ENCODE results near the gene ERC1.

ERC1 gene

DNA sequence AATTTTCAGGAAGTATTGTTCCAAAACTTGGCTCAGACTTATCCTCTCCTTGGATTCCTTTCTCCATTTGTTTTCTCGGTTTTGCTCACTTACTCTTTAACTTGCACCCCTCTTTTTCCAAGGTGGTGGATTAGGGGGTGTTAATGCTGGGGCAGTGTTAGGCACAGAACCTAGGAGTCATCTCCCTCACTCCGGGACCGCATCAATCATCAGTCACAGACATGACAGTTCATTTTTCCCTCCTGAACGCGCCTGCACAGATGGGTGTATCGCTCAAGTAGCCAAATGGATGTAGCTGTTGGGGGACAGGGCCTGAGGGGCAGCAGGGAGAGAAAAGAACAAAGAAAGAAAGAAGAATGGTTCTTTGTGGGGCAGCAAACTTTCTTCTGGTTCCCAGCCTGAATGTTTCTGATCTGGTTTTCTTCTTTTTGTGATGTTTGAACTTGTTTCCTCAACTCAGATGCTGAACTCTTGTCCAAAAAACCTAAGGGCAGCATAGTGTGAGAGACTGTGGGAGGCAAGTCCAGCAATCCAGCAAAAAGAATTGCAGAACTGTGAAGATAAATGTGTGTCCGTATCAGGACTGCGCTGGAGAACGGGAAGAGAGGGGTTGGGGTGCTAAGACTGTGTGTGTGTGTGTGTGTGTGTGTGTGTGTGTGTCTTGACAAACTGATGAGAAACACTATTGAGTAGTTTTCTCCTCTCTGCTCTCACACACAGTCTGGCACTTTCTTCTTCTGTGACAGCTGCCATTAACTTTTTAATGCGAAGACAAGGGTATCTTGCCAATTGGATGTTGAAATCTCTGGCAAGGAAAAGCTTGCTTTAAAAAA lies 472.3 kb downstream of the ERC1 start:
- no peak for DNase-seq

DNA sequence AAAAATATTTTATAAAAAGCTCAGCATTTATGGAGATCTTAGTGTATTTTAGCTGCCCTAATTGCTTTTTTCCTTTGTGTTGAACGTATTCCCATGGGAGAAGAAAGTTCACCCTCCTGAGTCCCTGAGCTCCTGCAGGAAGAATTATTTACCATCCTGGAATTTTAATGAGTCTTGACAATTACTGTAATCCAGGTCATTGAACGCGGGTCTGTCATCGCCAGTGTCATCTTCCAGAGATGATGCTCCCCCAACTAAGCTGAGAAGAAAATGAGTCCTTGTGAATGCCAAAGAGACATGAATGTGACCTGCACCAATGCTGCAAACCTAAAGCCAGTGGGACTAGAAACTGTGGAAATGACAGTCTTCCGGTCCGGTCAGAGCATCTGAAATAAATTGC lies 473.9 kb downstream of the ERC1 start:
- no peak for DNase-seq

DNA sequence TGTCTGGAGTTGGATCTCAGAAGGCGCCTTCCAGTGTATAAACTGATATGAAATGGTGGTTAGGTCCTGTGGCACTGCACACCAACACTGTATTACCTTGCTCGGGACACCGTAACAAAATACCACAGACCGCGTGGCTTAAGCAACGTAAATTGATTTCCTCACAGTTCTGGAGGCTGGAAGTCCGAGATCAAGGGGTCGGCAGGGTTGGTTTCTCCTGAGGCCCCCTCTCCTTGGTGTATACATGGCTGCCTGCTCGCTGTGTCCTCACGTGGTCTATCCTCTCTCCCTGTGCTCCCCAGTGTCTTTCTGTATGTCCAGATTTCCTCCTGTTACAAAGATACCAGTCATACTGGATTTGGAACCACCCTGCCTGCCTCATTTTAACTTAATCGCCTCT lies 475.0 kb downstream of the ERC1 start:
- no peak for DNase-seq

DNA sequence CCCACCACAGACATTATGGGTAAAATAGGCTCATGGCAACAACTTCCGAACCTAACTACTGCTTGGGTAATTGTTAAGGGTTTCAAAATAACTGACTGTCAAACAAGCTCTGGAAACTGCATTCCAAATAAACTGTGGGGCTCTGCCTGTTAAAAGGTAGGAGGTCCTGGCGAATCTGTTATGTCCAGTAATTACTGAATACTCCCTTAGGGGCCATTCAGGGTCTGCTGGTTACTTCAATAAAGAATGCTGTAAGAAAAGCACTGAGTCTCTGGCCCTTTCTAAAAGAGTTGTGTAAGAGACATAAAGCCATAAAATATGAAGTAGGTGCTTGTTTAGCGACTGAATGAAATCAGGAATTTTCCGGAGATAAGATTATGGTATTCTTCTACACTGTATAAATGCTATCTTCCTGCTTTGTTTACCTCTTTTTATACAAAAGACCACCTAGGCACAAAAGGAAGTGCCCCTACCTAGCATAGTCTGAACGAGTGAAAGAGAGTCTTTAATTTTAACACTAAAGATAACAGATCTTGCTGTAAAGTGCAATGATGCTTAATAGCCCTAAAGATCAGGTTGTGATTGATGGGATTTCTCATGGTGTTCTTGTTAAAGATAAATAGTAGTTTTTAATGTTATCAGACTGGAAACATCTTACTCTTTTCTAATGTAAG lies 475.6 kb downstream of the ERC1 start:
- no peak for DNase-seq

DNA sequence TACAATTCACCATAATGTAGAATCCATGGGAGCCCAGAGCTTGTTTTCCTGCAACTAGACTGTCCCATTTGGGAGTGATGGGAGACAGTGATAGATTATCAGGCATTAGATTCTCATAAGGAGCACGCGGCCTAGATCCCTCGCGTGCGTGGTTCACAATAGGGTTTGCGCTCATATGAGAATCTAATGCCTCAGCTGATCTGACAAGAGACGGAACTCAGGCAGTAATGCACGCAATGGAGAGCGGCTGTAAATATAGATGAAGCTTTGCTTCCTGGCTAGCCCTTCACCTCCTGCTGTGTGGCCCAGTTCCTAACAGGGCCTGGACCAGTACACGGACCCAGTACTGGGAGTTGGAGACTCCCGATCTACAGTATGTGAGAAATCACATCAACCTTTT lies 476.7 kb downstream of the ERC1 start:
- DNase-seq = no peak

DNA sequence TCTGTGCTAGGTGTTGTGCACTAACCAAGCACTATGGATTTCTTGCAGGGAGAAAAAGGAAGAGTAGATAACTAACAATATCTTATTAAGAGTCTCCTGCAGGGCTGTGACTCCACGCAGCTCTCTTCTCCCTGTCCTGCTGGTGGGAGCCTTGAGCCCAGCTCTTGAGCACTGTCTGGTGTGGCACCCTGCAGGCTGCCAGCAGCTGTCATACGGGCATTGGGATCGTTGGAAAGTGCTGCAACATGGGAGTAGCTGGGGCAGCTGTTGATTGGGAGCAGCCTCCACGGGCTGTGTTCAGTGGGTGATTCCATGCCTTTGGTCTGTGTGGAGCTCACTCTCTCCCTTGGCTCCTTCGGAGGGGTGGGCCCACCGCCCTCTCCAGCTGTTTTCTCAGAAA lies 478.0 kb downstream of the ERC1 start:
- no peak for DNase-seq

DNA sequence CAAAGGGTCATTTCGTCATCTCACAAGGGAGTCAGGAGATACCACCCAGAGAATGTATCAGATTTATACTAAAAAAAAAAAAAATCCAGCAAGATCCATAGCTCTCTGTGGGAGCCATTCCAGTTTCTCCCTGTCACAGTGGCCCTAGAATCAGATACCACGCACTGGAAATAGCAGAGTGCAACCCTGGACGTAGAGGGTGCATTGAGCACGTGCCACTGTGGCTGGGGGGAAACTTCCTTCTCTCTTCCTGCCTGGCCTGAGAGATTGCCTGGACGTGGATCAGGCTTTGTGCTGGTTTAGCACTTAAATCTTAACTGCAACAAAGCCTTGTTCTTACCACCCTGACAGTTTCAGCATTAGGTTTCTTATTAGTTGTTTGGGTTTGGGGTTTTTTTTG lies 479.0 kb downstream of the ERC1 start:
- DNase-seq = no peak

DNA sequence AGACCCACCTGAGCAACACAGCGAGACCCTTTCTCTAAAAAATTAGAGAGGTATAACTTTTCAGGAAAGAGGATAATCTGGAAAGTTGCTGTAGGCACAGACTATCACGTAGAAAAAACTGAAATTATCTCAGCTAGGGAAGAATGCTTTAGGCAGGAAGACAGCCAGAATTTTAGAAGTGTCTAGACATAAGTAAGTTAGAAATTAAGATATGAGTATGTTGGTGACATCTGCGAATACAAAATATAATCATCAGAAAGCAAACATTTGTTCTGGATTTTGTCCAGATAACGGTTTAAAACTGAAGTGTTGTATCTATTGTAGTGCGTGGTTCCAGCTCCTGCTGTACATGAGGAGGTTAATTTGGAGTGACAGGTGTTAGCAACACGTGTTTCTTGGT lies 480.2 kb downstream of the ERC1 start:
- peak; percentile 42 for DNase-seq

DNA sequence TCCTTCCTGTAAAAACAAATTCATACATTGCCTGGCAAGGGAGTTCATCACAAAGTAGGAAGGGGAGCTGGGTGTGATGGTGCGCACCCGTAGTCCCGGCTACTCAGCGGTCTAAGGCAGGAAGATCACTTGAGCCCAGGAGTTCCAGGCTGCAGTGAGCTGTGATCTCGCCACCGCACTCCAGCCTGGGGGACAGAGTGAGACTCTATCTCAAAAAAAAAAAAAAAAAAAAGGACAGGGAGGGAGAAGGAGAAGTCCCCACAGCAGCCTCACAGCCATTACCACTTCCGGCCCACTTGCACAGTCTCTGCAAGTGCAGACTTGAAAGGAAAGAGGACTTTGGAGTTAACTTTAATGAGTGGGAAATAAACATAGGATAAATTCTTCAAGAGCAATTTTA lies 482.4 kb downstream of the ERC1 start:
- DNase-seq = no peak

DNA sequence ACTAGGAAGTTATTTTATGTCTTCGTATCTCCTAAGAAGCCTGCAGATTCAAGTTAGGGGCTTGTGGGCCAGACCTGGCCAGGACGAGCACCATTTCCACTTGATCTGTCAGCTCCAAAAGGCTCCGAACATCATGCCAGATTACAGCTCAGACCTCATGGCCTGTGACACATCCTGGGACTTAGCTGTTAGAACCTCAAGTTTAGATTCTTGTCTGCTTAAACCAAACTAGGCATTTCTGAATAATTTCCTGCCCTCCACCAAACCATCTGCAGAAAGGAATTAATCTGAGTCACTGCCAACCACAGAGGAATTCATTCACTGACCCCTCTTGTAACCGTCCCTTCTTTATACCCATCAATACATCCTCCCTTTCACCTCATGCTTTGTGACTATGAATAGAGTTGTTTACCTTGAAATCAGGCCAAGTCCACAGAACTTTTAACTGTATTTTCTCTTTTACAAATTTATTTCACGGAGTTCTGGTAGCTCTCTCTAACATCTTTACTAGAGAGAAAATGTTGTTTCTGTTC lies 483.1 kb downstream of the ERC1 start:
- peak; percentile 50 for DNase-seq

DNA sequence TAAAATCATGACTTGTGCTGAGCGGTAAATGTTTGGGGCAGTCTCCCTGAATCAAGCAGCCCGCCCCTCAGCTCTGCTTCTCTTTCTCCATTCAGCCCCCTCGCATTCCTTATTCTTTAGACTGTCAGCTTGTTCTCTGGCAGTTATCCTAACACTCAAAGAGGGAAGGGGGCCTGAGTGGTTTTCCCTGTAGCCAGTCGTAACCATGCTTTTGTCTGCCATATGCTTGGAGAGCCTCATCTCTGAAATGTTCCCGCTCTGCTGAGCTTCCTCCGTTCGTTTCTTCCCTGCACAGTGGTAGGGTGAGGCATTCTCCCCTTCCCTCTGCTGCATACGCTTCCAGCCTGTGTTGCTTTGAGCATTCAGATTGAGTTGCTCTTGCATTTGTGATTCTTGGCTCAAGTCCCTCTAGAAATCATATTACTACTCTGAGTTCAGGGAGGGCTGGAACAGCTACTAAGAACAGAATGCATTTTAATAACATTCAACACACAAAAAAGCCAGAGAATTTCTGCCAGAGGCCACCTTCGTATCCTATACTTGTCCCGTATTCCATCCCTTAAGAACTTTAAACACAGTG lies 483.6 kb downstream of the ERC1 start:
- peak; percentile 63 for DNase-seq

DNA sequence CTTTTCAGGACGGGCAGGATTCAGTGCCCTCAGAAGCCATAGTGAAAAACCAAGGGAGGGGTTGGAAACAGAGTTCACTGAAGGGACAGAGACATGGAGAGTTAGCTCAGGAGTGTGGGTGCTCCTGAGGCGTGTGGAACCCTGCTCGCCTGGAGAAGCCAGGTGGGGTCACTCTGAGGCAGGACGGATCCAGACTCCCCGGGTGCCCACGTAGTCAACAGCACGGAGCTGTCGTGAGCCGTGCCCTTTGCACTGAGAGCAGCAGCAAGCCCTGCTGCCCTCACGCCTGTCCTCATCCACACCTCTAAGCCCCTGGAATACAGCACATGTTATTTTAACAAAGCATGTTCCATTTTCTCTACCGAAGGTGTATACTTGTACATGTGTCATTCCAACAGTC lies 488.6 kb downstream of the ERC1 start:
- no peak for DNase-seq

DNA sequence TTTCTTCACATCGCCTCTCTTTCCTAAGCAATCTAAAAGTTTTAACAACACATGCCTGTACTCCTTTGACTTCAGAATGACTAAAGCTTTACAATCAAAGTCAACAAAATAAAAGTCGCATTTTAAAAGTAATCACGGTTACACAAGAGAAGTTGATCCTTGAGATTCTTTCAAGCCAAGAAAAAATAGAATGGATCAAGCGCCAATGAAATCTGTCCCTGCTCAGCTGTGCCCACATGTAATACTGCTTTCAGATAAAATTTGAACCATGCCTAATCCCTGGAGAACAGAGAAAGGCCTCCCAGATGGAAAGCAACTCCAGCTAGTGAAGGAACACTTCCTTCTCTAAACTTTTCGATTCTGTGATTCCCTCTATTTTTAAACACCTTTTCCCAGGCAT lies 490.3 kb downstream of the ERC1 start:
- no peak for DNase-seq

DNA sequence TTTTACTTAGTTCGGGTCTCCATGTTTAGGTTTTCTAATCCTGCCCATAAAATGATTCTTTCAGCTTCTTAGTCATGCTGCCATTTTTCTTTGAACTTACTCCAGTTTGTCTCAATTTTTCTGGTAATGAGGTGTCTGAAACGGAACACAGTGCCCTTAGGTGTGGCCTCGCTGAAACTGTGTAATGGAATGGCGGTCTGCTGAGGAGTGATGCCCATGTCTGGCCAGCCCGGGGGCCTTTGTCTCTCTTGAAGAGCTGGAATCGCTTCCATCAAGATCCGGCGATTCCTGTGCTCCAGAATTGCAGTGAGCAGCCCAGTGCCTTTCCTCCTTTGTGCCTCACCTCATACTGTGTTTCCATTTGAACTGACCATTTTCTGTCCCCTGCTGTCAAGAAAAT lies 490.9 kb downstream of the ERC1 start:
- DNase-seq = no peak

DNA sequence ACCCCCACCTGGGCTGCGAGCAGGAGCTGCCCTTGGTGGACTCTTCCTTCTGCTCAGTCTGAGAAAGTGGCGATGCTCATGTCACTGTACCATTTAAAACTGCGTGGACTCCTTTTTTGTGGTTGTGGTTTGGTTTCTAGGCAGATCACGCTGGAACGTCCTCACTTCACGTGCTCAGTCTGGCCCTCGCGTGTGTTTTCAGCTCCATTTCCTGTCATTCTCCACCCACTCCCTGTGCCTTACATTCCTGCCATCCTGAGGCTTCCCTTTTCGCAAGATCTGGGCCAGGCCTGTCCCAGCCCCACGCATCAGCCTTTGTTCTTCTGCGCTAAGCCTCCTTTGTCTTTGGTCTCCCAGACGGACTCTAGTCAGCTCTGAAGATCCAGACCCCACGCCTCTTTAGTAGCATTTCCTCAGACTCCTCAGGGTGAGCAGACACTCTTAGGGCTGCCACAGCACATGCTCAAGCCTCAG lies 497.9 kb downstream of the ERC1 start:
- DNase-seq = no peak

DNA sequence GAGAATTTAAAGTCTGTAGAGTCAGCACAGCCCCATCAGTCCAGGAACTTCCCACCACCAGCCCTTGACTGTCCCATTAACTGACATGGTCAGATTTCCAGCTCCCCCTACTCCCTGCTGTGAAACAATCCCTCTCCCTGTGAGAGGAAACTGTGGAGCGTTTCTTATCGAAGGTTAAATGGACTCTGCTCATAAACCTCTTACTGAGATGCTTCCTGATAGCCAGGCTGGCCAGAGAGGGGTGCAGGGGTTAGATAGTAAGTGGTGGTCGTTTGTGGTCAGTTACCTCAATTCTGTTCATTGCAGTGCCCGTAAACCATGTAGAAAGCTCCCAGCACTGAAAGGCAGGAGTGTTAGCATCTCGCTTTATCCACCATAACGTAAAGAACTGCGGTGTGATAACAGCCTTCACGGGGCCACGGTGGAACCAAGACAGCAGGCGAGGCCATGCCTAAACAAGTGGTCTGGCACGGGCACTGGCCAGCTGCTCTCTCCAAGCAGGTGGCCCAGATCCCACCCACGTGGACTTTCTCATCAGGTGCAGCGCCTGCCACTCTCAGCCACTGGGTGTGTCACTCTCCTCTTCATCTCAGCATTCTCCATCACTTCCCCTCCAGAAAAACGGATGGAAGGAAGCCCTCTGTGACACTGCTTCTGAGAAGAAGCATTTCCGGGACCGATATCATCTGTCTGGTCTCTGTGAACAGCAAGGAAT lies 501.1 kb downstream of the ERC1 start:
- DNase-seq = no peak

DNA sequence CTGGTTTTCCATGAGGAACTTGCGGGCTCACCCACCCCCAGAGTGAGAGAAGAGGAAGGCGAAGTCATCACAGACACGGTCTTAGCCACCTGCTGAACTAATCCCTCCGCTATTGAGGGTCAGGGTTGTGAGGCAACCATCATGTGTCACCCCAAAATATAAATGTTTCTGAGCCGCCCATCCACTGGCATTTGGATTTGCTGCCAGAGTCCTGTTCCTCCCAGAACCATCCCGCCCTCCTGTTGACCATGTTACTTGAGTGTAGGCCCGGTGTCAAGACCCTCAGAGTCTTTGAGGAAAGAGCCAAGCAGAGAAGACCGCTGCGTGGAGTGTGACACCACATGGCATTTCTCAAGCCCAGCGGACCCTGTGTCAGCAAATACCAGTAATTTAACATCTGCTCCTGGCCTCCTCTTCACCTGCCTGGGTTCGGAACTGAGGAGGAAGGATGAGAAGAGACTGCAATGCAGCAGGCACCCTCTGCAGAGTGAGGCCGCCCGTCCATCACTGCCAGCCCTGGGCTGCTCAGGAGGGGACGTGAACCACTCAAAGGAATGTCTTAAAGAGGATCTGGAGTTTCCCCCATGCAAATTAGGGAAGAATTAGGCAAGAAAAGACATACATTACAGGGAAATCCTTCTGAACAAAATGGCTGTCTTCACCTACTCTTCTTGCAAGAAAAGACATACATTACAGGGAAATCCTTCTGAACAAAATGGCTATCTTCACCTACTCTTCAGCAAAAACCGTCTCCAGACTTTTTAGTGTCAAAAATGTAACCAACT lies 502.9 kb downstream of the ERC1 start:
- DNase-seq = no peak

DNA sequence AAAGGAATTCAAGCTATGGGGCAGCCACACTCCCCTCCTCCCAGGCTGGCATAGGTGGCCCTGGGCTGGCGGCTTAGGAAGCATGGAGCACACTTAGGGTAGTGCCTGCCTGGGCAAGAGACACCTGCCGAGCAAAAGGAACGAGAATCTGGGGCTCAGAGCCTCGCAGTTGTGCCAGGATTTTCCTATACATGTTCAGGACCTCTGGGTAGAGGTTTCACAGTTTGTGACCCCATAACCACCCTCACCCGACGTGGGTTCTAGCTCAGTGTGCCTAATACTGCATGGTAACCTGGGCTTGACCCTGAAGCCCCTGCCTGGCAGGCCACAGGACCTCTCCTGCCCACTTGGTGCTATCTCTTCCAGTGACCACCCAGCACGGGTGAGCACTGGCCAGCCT lies 503.8 kb downstream of the ERC1 start:
- DNase-seq = no peak

DNA sequence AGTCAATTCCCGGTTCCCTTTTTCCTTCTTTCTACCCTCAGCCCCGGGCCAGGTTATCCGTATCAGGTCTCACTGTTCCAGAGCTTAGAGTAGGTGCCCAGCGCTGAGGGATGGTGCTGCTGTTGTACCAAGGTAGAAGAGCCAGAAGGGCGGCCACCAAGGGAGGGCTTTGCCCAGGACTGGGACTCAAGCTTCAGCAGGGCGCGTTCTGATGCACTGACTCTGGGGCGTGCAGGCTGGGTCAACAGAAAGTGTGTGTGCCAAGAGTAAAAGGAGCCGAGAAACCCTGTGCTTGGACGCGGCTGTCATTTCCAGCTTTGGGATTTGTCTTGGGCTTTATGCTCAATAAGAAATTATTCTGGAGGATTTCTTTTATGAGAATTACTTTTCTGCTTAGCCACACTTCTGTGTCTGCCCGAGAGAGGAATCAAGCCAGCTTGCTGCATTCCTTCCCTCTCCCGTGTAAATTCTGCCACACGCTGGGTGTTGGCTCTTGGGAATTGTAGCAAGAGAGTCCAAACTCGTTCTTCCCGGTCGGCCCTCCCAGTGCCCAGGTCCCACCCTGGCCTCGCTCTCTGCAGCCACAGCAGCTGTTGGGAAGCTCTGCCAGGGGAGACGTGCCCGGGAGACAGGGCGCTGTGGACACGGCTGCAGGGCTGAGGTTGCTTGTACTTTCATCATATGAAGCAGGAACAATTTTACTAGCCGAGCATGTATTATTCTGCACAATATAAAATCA lies 505.3 kb downstream of the ERC1 start:
- no peak for DNase-seq

DNA sequence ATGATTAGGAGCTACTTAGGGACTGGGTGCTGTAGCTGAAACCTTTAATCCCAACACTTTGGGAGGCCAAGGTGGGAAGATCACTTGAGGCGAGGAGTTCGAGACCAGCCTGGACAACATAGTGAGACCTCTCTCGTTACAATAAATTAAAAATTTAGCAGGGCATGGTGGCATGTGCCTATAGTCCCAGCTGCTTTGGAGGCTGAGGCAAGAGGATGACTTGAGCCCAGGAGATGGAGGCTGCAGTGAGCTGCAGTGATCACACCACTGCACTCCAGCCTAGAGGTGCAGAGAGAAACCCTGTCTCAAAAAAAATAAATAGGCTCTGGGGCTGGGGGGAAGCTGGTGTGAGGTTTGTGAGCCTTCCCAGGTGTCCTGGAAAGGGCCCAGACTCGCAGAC lies 506.1 kb downstream of the ERC1 start:
- DNase-seq = no peak

DNA sequence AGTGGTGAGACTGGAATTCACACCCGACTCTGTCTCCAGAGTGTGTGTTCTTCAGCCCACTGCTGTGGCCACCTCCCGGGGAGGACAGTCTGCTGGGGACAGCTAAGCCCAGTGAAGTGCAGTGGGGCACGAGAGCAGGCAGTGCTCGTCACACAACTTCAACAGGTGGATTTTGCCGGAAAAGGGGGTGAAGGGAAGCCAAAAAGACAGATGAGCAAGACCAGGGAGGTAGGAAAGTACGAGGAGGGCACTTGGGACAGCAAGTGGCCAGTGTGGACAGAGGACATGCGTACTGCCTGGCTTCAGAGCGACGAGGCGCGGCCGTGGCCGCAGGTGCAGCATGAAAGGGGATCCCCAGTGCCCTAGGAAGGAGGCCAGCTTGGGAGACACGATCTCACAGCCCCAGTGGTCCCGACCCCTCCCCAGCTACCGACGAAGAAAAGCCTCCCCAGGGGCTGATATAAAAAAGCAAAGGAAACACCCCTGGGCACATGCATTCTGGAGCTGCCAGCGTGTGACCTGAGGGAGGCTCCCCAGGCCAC lies 507.2 kb downstream of the ERC1 start:
- no peak for DNase-seq
